ENCODE data around the gene MORN3.

Gene MORN3

DNA sequence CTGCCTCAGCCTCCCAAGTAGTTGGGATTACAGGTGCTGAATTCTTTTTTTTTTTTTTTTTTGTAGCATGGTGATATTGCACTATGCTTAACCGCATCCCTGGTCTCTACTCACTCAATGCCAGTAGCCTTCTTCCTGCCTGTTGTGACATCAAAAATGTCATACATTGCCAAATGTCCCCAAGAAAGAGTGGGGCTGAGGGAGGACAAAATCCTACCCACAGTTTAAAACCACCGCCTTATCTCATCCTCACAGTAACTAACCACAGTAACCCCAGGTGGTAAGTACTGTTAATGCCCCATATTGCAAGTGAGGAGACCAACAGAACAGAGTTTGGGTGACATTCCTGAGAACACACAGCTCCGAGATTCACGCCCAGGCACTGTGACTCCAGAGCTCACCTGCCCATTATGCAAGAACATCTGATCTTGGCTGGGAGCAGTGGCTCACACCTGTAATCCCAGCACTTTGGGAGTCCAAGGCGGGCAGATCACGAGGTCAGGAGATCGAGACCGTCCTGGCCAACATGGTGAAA lies 19.6 kb downstream of the MORN3 start:
- H3K27me3 ChIP-seq (replicated peaks): no peaks in the 10 kb centered on the region
- H3K4me3 ChIP-seq (ENCODE audit: low read depth, low read length): no peak overlapping the region
- TF ChIP-seq, protein P1, sequence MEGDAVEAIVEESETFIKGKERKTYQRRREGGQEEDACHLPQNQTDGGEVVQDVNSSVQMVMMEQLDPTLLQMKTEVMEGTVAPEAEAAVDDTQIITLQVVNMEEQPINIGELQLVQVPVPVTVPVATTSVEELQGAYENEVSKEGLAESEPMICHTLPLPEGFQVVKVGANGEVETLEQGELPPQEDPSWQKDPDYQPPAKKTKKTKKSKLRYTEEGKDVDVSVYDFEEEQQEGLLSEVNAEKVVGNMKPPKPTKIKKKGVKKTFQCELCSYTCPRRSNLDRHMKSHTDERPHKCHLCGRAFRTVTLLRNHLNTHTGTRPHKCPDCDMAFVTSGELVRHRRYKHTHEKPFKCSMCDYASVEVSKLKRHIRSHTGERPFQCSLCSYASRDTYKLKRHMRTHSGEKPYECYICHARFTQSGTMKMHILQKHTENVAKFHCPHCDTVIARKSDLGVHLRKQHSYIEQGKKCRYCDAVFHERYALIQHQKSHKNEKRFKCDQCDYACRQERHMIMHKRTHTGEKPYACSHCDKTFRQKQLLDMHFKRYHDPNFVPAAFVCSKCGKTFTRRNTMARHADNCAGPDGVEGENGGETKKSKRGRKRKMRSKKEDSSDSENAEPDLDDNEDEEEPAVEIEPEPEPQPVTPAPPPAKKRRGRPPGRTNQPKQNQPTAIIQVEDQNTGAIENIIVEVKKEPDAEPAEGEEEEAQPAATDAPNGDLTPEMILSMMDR (IDR thresholded peaks at IDR 0.05; ENCODE audit: low read depth, low read length, missing control alignments): no peak
- no peak for DNase-seq
- in situ Hi-C loops (cut with HindIII; ENCODE audit: low pct_ligation_motif_present, low sequenced_read_pairs): no loop called here
- no peak overlapping the region for H3K27ac ChIP-seq
- no peaks in the 10 kb centered on the region for H3K36me3 ChIP-seq (replicated peaks)

DNA sequence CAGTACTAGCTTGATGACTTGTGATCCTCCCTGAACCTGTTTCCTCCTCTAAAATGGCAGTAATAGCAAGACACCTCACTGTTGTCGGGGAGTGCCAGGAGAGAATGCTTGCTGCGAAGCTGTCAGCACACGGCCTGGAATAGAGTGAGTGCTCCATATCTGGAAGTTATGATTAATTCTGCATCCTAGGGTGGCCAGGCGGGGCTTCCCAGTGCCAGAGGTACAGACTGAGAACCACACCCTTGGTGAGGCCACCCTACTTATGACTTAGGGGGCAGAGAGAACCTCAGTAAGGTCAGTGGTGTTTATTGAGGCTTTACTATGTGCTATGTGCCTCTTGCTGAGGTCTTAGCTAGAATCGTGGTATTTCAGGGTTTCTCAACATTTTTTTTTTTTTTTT lies 20.1 kb downstream of the MORN3 start:
- Histone ChIP-seq H3K36me3 (replicated peaks) (no peaks in the 10 kb centered on the region), H3K27ac (no peak overlapping the region)
- TF ChIP-seq, protein P1 (IDR thresholded peaks at IDR 0.05; ENCODE audit: low read depth, low read length, missing control alignments): no peak

DNA sequence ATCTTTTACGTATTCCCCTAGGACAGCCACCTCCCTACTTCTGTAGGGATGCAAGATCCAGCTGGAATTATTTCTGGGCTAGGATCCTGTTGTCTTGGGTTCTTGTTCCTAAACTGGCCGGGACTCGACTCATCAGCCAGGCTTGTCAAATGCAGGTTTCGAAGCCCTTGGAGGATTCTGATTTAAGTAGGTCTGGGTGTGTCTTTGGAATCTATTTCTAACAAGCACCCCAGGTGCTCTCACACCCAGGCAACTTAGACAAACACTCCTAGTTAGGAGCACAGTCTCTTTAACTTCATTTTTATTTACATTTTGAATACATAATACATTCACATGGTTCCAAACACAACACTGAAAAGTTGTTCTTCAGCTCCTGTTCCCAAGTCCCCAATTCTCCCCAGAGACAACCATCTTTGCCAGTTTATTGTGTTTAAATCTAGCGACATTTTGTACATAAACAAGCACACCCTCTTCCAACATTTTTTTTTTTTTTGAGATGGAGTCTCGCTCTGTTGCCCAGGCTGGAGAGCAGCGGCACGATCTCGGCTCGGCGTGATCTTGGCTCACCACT lies 20.9 kb downstream of the MORN3 start:
- in situ Hi-C loops (cut with HindIII; ENCODE audit: low pct_ligation_motif_present, low sequenced_read_pairs): no loop called here
- no peaks in the 10 kb centered on the region for H3K36me3 ChIP-seq (replicated peaks)
- no peak overlapping the region for H3K27ac ChIP-seq
- no peak for DNase-seq
- no peaks in the 10 kb centered on the region for H3K27me3 ChIP-seq (replicated peaks)
- TF ChIP-seq, protein P1 (IDR thresholded peaks at IDR 0.05; ENCODE audit: low read depth, low read length, missing control alignments): no peak
- no peak overlapping the region for H3K4me3 ChIP-seq (ENCODE audit: low read depth, low read length)

More for the DNA sequence above, 20.1 kb downstream of the MORN3 start:
- in situ Hi-C loops (cut with HindIII; ENCODE audit: low pct_ligation_motif_present, low sequenced_read_pairs): no loop called here
- DNase-seq: no peak
- no peak overlapping the region for H3K4me3 ChIP-seq (ENCODE audit: low read depth, low read length)
- no peaks in the 10 kb centered on the region for H3K27me3 ChIP-seq (replicated peaks)

DNA sequence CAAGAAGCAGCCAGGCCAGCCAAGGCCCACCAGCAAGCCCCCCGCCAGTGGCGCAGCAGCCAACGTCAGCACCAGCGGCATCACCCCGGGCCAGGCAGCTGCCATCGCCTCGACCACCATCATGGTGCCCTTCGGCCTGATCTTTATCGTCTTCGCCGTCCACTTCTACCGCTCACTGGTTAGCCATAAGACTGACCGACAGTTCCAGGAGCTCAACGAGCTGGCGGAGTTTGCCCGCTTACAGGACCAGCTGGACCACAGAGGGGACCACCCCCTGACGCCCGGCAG lies 28.2 kb downstream of the MORN3 start:
- Histone ChIP-seq H3K4me3 (ENCODE audit: low read depth, low read length) (no peak overlapping the region), H3K27me3 (replicated peaks) (no peaks in the 10 kb centered on the region), H3K36me3 (replicated peaks) (peaks cover 3% of the 10 kb centered on the region), H3K27ac (no peak overlapping the region)
- DNase-seq: no peak
- TF ChIP-seq, protein P1 (IDR thresholded peaks at IDR 0.05; ENCODE audit: low read depth, low read length, missing control alignments): no peak
- in situ Hi-C loops (cut with HindIII; ENCODE audit: low pct_ligation_motif_present, low sequenced_read_pairs): no loop called here

DNA sequence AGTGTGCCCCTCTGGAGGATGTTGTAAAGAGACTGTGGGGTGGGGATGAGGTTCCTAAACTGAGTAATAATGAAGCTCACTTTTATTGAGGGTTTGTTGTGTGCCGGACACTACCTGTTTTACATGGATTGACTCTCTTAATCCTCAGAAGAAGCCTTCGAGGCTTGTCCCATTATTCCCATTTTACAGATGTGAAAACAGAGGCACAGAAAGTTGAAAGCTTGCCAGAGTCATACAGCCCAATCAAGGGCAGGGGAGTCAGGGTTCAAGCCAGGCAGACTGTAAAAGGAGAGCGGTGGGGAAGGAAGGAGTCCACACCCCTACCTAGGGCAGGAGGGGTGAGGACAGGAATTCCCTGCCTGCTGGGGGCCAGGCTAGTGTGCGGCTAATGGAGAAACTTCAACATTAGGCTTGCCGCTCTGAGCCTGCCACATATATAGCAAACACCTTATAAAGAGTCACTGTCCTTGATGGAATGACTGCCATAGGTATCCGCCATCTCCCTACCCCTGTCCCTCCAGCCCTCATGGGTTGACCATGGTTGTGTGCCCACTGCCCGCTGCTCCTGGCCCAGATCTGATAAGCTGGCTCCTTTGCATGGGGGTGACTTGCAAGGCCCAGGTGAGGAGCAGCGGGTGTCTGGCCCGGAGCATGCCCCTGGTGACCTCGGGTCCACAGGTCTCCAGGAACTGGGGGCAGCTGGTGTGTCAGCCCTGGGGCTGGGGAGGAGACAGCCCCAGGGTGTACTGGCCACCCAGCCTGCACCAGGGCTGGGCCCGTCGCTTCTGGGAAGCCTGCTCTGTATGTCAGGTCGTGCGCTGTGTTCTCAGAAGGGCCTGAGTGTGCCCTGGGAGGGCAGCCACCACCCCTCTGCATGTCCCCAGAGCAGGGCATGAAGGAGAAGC lies 30.9 kb downstream of the MORN3 start:
- TF ChIP-seq, protein P1 (IDR thresholded peaks at IDR 0.05; ENCODE audit: low read depth, low read length, missing control alignments): no peak
- no peak for DNase-seq
- in situ Hi-C loops (cut with HindIII; ENCODE audit: low pct_ligation_motif_present, low sequenced_read_pairs): no loop called here
- no peak overlapping the region for H3K4me3 ChIP-seq (ENCODE audit: low read depth, low read length)
- H3K27me3 ChIP-seq (replicated peaks): no peaks in the 10 kb centered on the region
- no peak overlapping the region for H3K27ac ChIP-seq
- H3K36me3 ChIP-seq (replicated peaks): peaks cover 3% of the 10 kb centered on the region

Measured in brain microvascular endothelial cell (primary cell).